HG03139 (cell line): ENCODE data around the gene NRXN3.
A peak's percentile ranks its signal among the peaks of the same experiment; 100 is the strongest.
"Not testable (repeated sequence)": the region's sequence is repeated elsewhere in the genome, so short reads cannot be mapped to it uniquely, and the experiment has no call there.

ENCODE experiments used
- ATAC-seq: cut with Tn5 transposase; IDR thresholded peaks from one replicate; pipeline ENCODE4 v1.9.1; 2021; ENCODE audit not compliant: unreplicated experiment

NRXN3 gene

GRCh38 chr14:78567343-78567742, 397.2 kb downstream of the NRXN3 start:
- no peak for ATAC-seq

- not testable (repeated sequence) for ATAC-seq
These were observed 403.6 kb downstream of the NRXN3 start for GRCh38 chr14:78573736-78574135.

- no peak for ATAC-seq
These were observed 406.4 kb downstream of the NRXN3 start for GRCh38 chr14:78576437-78577166.

- ATAC-seq, result no peak
These were observed 411.1 kb downstream of the NRXN3 start for GRCh38 chr14:78581229-78581628.

GRCh38 chr14:78586681-78587080, 416.5 kb downstream of the NRXN3 start:
- no peak for ATAC-seq

- no peak for ATAC-seq
These were observed 418.7 kb downstream of the NRXN3 start for GRCh38 chr14:78588906-78589305.

- ATAC-seq, result no peak
These were observed 422.5 kb downstream of the NRXN3 start for GRCh38 chr14:78592616-78593219.

- no peak for ATAC-seq
These were observed 423.8 kb downstream of the NRXN3 start for GRCh38 chr14:78593949-78594348.

GRCh38 chr14:78595797-78596196, 425.6 kb downstream of the NRXN3 start:
- no peak for ATAC-seq

GRCh38 chr14:78598046-78598920, 428.1 kb downstream of the NRXN3 start:
- ATAC-seq, result peak; percentile 93

GRCh38 chr14:78605025-78605762, 435.0 kb downstream of the NRXN3 start:
- ATAC-seq, result no peak

GRCh38 chr14:78605897-78606500, 435.8 kb downstream of the NRXN3 start:
- ATAC-seq, result no peak

GRCh38 chr14:78608998-78609787, 439.0 kb downstream of the NRXN3 start:
- ATAC-seq, result no peak

GRCh38 chr14:78610994-78611393, 440.8 kb downstream of the NRXN3 start:
- no peak for ATAC-seq

GRCh38 chr14:78611796-78612571, 441.8 kb downstream of the NRXN3 start:
- no peak for ATAC-seq

GRCh38 chr14:78612666-78613065, 442.5 kb downstream of the NRXN3 start:
- no peak for ATAC-seq

GRCh38 chr14:78614593-78614992, 444.4 kb downstream of the NRXN3 start:
- no peak for ATAC-seq

- no peak for ATAC-seq
These were observed 447.6 kb downstream of the NRXN3 start for GRCh38 chr14:78617735-78618134.

GRCh38 chr14:78618368-78618767, 448.2 kb downstream of the NRXN3 start:
- ATAC-seq, result no peak
